Right lobe of liver (tissue), 4 donors: Measurements from ENCODE around the gene MZF1.

Experiments used
- CTCF ChIP-seq, 4 donors: fragments of 200-600 bp in 3 of 4; fragments of 450-650 bp in 1 of 4; IDR thresholded peaks; one replicate each; pipeline versions ENCODE4 v1.5.1 to v1.8.0; 2016 to 2022; ENCODE audit warnings: antibody characterized with exemption in 4 of 4, mild to moderate bottlenecking in 2 of 4
- POLR2A ChIP-seq: fragments of 450-650 bp; IDR thresholded peaks from one replicate; pipeline ENCODE4 v1.6.1; 2017; ENCODE audit warnings: antibody characterized with exemption, mild to moderate bottlenecking
- donor health status: DM: no; HTN: no; CAD: no.
- donor health status: DM: no; HTN: no; CAD: no.
- donor health status: DM: no; HTN: yes; CAD: no.

- no peak for TF ChIP-seq CTCF (IDR thresholded peaks at IDR 0.05)
- no peak for TF ChIP-seq POLR2A
Measured at GRCh38 chr19:58531034-58531840, 41.9 kb downstream of the MZF1 start.
